Measurements from ENCODE around the gene PFKL.

DNA sequence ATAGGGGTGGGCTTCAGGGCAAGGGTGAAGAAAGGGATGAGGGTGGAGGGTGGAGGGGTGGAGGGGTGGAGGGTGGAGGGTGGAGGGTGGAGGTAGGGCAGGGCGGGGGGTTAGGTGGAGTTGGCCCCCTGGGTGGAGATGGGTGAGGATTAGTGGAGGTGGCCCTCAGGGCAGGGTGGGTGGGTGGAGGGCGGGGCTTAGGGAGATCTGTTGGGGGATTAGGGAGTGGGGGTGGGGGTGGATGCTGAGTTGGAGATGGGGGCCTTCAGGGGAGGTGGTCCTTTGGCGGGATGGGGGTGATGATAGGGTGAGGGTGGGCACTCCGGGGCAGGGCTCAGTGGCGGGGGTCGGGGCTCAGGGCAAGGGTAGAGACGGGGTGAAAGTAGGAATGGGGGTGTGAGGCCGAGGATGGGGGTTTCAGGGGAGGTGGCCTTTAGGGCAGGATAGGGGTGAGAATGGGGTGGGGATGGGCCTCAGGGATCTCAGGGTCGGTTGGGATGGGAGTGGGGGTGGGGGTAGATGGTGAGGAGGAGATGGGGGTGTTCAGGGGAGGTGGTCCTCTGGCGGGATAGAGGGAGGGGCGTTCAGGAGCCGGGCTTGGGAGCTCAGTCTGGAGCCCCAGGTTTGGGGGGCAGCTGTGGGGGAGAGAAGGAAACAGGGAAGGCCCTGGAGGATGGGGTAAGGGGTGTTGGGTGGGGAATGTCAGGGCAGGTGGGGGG, 37.4 kb upstream of the PFKL start:
- TF ChIP-seq POU2F2 (IDR thresholded peaks at IDR 0.05; ENCODE audit: low read depth, low read length) (no peak), POLR2A (IDR thresholded peaks at IDR 0.05; ENCODE audit: low read depth, low read length) (no peak), POLR2AphosphoS5 (IDR thresholded peaks at IDR 0.05; ENCODE audit: low read depth, low read length) (no peak), TAF1 (IDR thresholded peaks at IDR 0.05; ENCODE audit: low read depth, low read length) (no peak)

Data from GM12891 (cell line).